Measurements from ENCODE around the gene XRCC4. TPM values are rescaled to one million over a fixed set of nuclear protein-coding genes. Genes with fewer than 3 reads are reported as not detected.
A peak's percentile ranks its signal among the peaks of the same experiment; 100 is the strongest.

Gene XRCC4
- total RNA-seq (2021; fragmentation: NEBNext Ultra II Directional; extraction: Animal tissue kit (Norgen Biotek cat#: 25700)), result 7.3 and 8.3 TPM in 2 replicates
- 1.2 and 3.0 TPM in 2 replicates for polyA plus RNA-seq (2011; rRNA removed)
- polyA plus RNA-seq (2011; cell fraction: cytosol; rRNA removed), result 4.6 TPM
- 0.64 TPM for polyA plus RNA-seq (2011; cell fraction: nucleus; rRNA removed)
- 5.5 to 11.5 TPM (median 6.3 TPM) in 4 replicates for polyA plus RNA-seq (2012, experiment 1 of 2)
- polyA plus RNA-seq (2012, experiment 2 of 2), result 2.0 TPM
- 11.0 TPM for polyA plus RNA-seq (2013, experiment 1 of 2)
- 11.2 TPM for polyA plus RNA-seq (2013, experiment 2 of 2)
- polyA minus RNA-seq (2011; rRNA and poly(A)+ RNA removed), result 0.95 and 3.2 TPM in 2 replicates
- not detected for polyA minus RNA-seq (2011; cell fraction: cytosol; rRNA and poly(A)+ RNA removed)
- polyA minus RNA-seq (2011; cell fraction: nucleus; rRNA and poly(A)+ RNA removed), result 10.2 TPM
- long read RNA-seq, experiment 1, partial matches to known transcripts, result 6 of 7 reads
- long read RNA-seq, experiment 1, other reads (novel, unspliced or antisense), result 0 of 7 reads
- long read RNA-seq, experiment 2, transcript XRCC4-202 (8 exons, 1,579 nt), result major isoform, 17 of 29 reads
- long read RNA-seq, experiment 2, partial matches to known transcripts, result 4 of 29 reads
- long read RNA-seq, experiment 2, other reads (novel, unspliced or antisense), result 3 of 29 reads

GRCh38 chr5:83076742-83077661 lies at the start of gene XRCC4, which contains the start of gene TMEM167A:
Gene XRCC4, plus strand, starts transcription at chr5:83077547. Its CDS starts 27,373 bp downstream, at chr5:83104920.
Gene TMEM167A, minus strand, starts transcription at chr5:83077394. Its CDS starts 71 bp downstream, at chr5:83077323.
- WGBS, 2 experiments (ENCODE audit: extremely low coverage in 1 of 2, insufficient coverage in 1 of 2, insufficient read length in 1 of 2, insufficient replicate concordance in 2 of 2, low coverage in 1 of 2, low lambda C conversion rate in 2 of 2, missing lambda C conversion rate in 1 of 2), result 2% methylated on average over 44 of the region's 44 CpGs; no CpG with 5 or more reads in 1 of the 2 experiments
- peak; percentile 93 for FAIRE-seq
- TF ChIP-seq SP2 (IDR thresholded peaks at IDR 0.05; ENCODE audit: low read length) (peak; percentile 33), TAF1 (IDR thresholded peaks at IDR 0.05; ENCODE audit: low read depth, low read length) (peak; percentile 94), CREB1 (IDR thresholded peaks at IDR 0.05) (peak; percentile 48; the same call in 1 of the 2 replicates), RXRA (IDR thresholded peaks at IDR 0.05; ENCODE audit: insufficient read depth, low read depth, low read length) (no peak), EP300 (IDR thresholded peaks at IDR 0.05; ENCODE audit: borderline replicate concordance in 1 of 2, low read depth in 2 of 2, low read length in 2 of 2) (no peak), RFX5 (IDR thresholded peaks at IDR 0.05; ENCODE audit: borderline replicate concordance, low read depth, low read length) (no peak), POLR2AphosphoS5 (IDR thresholded peaks at IDR 0.05; ENCODE audit: low read depth, low read length) (peak; percentile 99), MAFK (IDR thresholded peaks at IDR 0.05; ENCODE audit: low read depth, low read length) (no peak)

More at GRCh38 chr5:83076742-83077661, at the start of gene XRCC4, which contains the start of gene TMEM167A:
- no peak within 1 kb of the TSS for H2AK5ac ChIP-seq (ENCODE audit: low read depth, low read length)
- no peak within 1 kb of the TSS for H2BK20ac ChIP-seq (ENCODE audit: low read length)
- H3K14ac ChIP-seq (ENCODE audit: insufficient read length), result no peak within 1 kb of the TSS
- H2BK120ac ChIP-seq (replicated peaks; ENCODE audit: low read depth, low read length), result no peak within 1 kb of the TSS
- H3K18ac ChIP-seq (ENCODE audit: extremely low read depth, low read length), result peak within 1 kb of the TSS; percentile 64; the same call in 1 of the 2 replicates
- H3K4me1 ChIP-seq (replicated peaks in 1 of 4; ENCODE audit: control insufficient read depth in 3 of 4, insufficient read depth in 4 of 4, low read length in 3 of 4), result 0 out of 7 replicates have a peak, but pooled peaks cover 0 to 5% (median under 1%) of the 10 kb centered on the region in 4 experiments
- H3K4me2 ChIP-seq (ENCODE audit: insufficient read depth in 1 of 2, low read depth in 2 of 2, low read length in 2 of 2), result peak within 1 kb of the TSS; percentile 76
- H3K9me3 ChIP-seq (ENCODE audit: insufficient read depth in 2 of 2, low read depth in 1 of 2, low read length in 1 of 2), result no peaks in the 10 kb centered on the region
- DNase-seq (ENCODE audit: low read depth in 1 of 2, low spot score in 2 of 2), result peak; percentile 85 to 97
- no peaks in the 10 kb centered on the region; a peak in 2 of 8 replicates for H3K36me3 ChIP-seq (ENCODE audit: control insufficient read depth in 2 of 4, insufficient read depth in 4 of 4, low read length in 3 of 4)
- ChIA-PET CTCF (ENCODE audit: partially characterized antibody) (interaction anchor here (1.4 to 1.5 kb wide), 2 partner anchors 15 to 30 kb away, joined by 3 read pairs; no protein-coding TSS in a partner anchor), POLR2A (ENCODE audit: partially characterized antibody) (interaction anchor here (0.6 to 2.3 kb wide), 21 partner anchors 10 to 398 kb away, joined by 3 to 10 read pairs (median 4); partner anchors contain the start of gene VCAN)
- H2BK5ac ChIP-seq (ENCODE audit: low read depth, low read length), result peak within 1 kb of the TSS; percentile 90
- H3K27ac ChIP-seq (ENCODE audit: low read depth, low read length), result peak within 1 kb of the TSS; percentile 92
- peak within 1 kb of the TSS; percentile 72 for H2AFZ ChIP-seq (ENCODE audit: low read length)
- peak within 1 kb of the TSS; percentile 11 for H4K91ac ChIP-seq (replicated peaks; ENCODE audit: insufficient read length, low read length)
- H4K5ac ChIP-seq (ENCODE audit: insufficient read length, low read depth, low read length), result peak within 1 kb of the TSS; percentile 84
- no peak within 1 kb of the TSS for H3K23ac ChIP-seq (ENCODE audit: insufficient read length)
- H3K27me3 ChIP-seq (replicated peaks in 1 of 4; ENCODE audit: control insufficient read depth in 3 of 4, extremely low read depth in 1 of 4, insufficient read depth in 3 of 4, low read length in 3 of 4), result no peaks in the 10 kb centered on the region
- peak within 1 kb of the TSS; percentile 30 for H3K4ac ChIP-seq (replicated peaks; ENCODE audit: insufficient read length, low read depth, low read length)
- peak within 1 kb of the TSS; percentile 65 to 99 (median 94) for H3K4me3 ChIP-seq (ENCODE audit: extremely low read depth in 1 of 4, insufficient read depth in 2 of 4, low read depth in 3 of 4, low read length in 4 of 4)
- no peaks in the 10 kb centered on the region; the same call in 1 of the 2 replicates for H3K79me1 ChIP-seq (ENCODE audit: low read depth, low read length)
- peaks cover 4% of the 10 kb centered on the region; the same call in 1 of the 2 replicates for H3K23me2 ChIP-seq (ENCODE audit: low read depth, low read length)
- peaks cover 21 to 66% of the 10 kb centered on the region in 2 experiments for H3K79me2 ChIP-seq (ENCODE audit: control insufficient read depth in 1 of 2, insufficient read depth in 2 of 2, low read length in 2 of 2)
- H3K56ac ChIP-seq (replicated peaks; ENCODE audit: insufficient read length, low read depth, low read length), result peak within 1 kb of the TSS; percentile 84
- peak within 1 kb of the TSS; percentile 91; the same call in 1 of the 2 replicates for H2BK12ac ChIP-seq (ENCODE audit: low read depth, low read length)
- H2BK15ac ChIP-seq (ENCODE audit: low read length), result no peak within 1 kb of the TSS
- peak within 1 kb of the TSS; percentile 96; the same call in 1 of the 2 replicates for H4K8ac ChIP-seq (ENCODE audit: extremely low read depth, insufficient read depth, low read length)
- H4K20me1 ChIP-seq (replicated peaks in 1 of 2; ENCODE audit: control insufficient read depth in 1 of 2, insufficient read depth in 2 of 2, low read length in 2 of 2), result no peaks in the 10 kb centered on the region
- peak within 1 kb of the TSS; percentile 89 to 97 (median 95) for H3K9ac ChIP-seq (replicated peaks in 1 of 4; ENCODE audit: extremely low read depth in 1 of 4, low read depth in 3 of 4, low read length in 3 of 4)
